ENCODE results near the gene HESX1.

The HESX1 gene

DNA sequence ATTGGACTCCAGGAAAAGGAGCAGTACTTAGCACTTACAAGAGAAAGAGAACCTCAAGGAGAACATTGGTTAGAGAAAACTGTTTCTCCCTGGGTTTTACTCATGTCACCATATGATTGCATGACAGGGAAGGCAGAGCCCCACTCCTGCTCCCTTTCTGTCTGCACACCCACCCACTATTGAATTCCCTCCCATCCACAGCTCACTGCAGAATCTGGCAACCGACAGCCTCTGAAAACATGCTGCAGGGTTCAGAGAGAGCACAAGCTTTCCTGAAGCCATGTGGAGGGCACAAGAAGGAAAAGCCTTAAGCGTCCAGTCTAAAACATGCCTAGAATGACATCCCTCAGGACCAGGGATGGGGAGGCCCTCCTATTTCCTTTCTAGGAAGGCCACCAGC lies 31.6 kb downstream of the HESX1 start:
- DNase-seq (ENCODE audit: low read depth in 2 of 2) = no peak

- no peak for DNase-seq (ENCODE audit: low read depth in 2 of 2)
Measured at GRCh38 chr3:57166660-57167059, 33.1 kb downstream of the HESX1 start.

GRCh38 chr3:57165641-57166040 lies 34.1 kb downstream of the HESX1 start:
- no peak for DNase-seq (ENCODE audit: low read depth in 2 of 2)

GRCh38 chr3:57164657-57165573 lies 34.9 kb downstream of the HESX1 start, which contains the start of gene IL17RD:
Gene IL17RD, minus strand, starts transcription at chr3:57165353. Its CDS starts 67 bp downstream, at chr3:57165286.
- DNase-seq (ENCODE audit: low read depth in 2 of 2) = peak; percentile 28 to 37

- DNase-seq (ENCODE audit: low read depth in 2 of 2) = no peak
Measured at GRCh38 chr3:57164217-57164656, 35.5 kb downstream of the HESX1 start.

- no peak for DNase-seq (ENCODE audit: low read depth in 2 of 2)
Measured at GRCh38 chr3:57163751-57164150, 36.0 kb downstream of the HESX1 start.

- DNase-seq (ENCODE audit: low read depth in 2 of 2) = no peak
Measured at GRCh38 chr3:57161915-57162314, 37.9 kb downstream of the HESX1 start.

- peak; percentile 63 to 64 for DNase-seq (ENCODE audit: low read depth in 2 of 2)
Measured at GRCh38 chr3:57160765-57161538, 38.8 kb downstream of the HESX1 start.

GRCh38 chr3:57160076-57160764 lies 39.6 kb downstream of the HESX1 start:
- DNase-seq (ENCODE audit: low read depth in 2 of 2) = no peak

DNA sequence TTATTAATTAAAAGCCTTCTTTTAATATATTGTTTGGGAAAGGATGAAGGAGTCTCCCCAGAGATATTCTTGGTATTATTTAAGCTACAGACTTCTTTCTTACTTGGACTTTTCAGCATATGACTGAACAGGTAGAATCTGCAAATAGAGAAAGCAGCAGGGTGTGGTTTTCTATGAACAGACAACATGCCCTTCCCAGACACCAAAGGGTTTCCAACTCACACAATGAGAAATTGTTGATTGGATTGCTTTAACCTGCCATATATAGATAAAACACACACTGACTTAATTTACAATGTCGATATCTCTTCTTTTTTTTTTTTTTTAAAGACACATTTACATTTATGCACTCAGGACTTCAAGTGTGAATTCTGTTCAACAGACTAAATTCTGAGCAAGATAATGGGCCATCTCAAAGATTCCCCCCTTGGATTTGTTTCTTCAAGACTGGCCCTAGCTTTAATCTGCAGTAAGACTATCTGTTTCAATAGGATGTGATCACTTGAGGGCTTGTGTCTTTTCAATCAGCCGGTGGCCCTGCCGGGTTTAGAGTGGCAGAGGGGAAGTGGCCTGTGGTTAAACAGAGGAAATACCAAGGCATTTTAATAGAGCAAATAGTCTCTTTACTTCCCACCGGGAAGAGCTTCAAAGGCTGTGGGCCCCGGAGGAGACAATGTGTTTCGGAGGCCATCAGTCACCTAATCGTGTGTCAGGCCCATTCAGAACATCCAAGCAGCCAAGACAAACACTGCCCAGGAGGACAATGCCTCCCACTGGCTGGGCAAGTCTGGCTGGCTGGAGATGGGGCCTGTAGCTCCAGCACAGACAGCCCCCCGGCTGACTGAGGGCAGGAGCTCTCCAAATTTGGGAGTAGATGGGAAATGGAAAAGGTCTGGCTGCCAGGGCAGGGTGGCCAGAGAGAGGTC lies 40.7 kb downstream of the HESX1 start:
- DNase-seq (ENCODE audit: low read depth in 2 of 2) = no peak

- peak; percentile 34 to 40 for DNase-seq (ENCODE audit: low read depth in 2 of 2)
Measured at GRCh38 chr3:57158325-57158724, 41.5 kb downstream of the HESX1 start.

- DNase-seq (ENCODE audit: low read depth in 2 of 2) = no peak
Measured at GRCh38 chr3:57157545-57157944, 42.2 kb downstream of the HESX1 start.

GRCh38 chr3:57155310-57155643 lies 44.5 kb downstream of the HESX1 start:
- DNase-seq (ENCODE audit: low read depth in 2 of 2) = no peak

DNA sequence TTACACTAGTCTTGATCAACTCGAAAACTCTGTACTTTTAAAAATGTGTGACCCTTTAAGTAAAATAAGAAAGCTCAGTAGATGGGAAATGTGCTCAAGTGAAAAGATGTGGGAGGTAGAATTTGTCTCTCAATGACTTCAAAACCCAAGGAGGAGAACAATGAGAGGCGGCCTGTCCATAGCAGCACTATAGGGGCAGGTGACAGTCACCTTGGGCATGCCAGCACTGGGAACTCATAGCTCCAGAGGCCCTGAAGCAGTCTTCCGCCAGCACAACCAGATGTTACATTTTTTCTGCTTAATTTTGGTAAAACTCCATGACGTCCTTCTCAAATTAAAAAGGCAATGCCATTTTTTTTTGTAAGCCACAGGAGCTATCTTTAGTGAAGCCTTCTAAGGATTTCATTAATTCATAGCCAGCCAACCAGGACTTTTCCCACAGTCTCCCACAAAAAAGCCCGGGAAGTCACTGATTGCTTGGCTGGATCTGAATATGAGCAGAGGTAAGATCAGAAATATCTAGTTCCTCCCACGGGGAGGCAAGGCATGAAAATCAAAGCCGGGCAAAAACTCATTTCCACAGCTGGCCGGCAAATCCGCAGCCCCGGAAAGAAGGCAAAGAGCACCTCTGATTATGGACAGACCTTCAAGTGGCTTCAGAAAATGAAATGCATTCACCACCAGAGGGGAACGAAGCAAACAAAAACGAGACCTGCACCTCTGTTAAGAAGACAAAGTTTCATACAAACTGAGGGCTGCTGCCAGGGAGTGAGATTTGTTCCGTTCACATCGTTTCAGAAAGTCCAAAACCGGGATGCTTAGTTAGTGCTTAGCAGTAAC lies 45.1 kb downstream of the HESX1 start:
- no peak for DNase-seq (ENCODE audit: low read depth in 2 of 2)

DNA sequence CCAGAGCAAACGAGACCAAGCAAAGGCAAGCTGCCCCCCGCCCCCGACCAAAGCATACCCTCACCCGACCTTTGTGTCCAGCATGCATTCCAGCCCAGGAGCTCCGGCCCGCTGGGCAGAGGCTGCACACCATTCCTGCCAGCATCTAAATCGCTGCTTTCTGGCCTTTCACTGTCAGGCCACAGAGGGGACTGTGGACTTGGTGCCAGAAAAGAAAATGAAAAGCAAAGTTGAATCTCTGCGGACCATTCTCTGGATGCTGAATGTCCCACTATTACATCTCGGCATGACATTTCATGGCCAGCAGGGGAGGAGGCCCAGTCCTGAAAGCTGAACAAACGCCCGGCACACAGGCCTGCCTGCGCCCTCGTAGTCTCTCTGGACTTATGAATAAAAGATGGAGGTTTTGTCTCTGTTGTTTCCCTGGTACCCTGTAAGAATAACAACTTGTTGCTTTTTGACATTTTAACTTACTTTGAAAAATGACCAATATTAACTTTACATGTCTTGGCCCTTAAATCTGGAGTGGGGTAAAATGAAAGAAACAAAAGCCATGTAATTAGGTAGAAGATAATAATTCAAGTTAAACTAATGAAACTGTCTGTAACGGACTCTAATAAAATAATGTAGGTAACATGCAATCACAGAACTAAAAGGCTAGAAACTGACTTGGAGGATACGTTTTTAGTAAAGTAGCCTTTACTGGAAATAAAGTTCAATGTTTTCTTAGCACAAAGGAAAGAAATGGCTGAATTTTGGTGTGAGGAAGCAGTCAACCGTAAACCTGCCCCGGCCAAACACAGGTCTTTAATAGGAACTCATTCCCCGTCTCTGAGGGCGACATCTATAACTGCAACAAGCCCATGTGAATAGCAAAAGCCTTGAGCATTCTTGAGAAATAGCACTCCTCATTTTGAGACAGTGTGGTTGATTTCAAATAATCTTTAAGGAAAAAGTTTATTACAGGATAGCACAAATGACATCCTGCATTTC lies 47.3 kb downstream of the HESX1 start:
- no peak for DNase-seq (ENCODE audit: low read depth in 2 of 2)

DNA sequence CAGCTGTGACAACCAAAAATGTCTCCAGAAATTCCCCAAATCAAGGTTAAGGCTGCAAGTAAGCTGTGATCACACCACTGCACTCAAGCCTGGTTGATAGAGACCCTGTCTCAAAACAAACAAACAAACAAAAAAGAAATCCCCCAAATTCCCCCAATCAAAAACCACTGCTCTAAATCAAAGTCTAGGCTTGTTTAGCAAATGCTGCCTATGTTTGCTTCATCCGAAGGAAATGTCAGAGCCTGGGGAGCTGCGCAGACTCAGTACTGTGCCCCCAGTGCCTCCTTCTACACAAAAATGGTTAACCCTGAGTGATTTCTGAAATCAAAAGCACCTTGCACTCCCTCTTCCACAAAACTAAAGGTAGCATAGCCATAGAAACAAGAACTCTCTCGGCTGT lies 48.0 kb downstream of the HESX1 start:
- DNase-seq (ENCODE audit: low read depth in 2 of 2) = no peak

DNA sequence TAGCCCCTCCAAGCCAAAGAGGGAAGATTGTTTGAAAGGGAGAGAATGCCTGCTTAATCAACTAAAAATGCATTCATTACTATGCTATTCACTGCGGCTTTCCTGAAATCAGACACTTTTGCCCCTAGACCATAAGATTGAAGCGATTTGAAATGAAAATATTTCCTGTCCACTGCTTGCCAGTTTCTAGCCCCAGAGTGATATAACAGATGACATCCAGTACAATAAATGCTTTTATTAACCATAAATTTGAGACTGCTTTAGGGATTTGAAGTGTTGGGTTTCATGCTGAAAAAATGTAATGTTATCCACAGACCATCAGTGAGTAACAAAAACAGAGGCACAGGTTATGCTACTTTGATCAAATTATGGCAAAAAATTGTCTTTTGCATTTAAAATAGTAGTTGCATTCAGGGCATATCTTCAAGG lies 48.7 kb downstream of the HESX1 start:
- DNase-seq (ENCODE audit: low read depth in 2 of 2) = peak; percentile 50 to 51

DNA sequence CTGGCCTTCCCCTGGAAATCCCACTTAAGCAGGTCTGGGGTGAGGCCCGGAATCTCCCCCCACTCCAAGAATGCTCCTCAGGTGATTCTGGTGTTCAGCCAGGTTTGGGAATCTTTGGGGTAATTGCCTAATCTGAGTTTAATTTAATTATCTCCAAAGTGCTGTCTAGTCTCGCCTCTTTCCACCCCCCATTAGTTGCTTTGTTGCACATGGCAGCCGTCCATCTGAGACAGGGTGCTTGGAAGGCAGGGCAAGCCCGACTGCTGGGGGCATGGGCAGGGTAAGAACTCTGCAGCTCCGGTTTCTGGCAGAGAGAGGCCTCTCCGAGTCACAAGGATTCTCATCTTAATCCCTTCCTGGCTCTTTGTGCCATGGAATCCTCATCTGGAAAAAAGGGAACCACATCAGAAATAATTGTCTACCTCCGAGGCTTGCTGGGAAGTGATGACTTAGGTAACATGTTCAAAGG lies 49.6 kb downstream of the HESX1 start:
- no peak for DNase-seq (ENCODE audit: low read depth in 2 of 2)

All from fibroblast of skin of left quadriceps (primary cell).